ENCODE data around the gene CLDN17. TPM values are rescaled to one million over a fixed set of nuclear protein-coding genes. Genes with fewer than 3 reads are reported as not detected.

The CLDN17 gene
- total RNA-seq, 1 experiment from 2014 or later: not detected

GRCh38 chr21:30126576-30126975 is 40.0 kb downstream of the CLDN17 start:
- peak; percentile 2 for DNase-seq (ENCODE audit: low read depth)

GRCh38 chr21:30117631-30118030 is 49.0 kb downstream of the CLDN17 start:
- no peak for DNase-seq (ENCODE audit: low read depth)

DNA sequence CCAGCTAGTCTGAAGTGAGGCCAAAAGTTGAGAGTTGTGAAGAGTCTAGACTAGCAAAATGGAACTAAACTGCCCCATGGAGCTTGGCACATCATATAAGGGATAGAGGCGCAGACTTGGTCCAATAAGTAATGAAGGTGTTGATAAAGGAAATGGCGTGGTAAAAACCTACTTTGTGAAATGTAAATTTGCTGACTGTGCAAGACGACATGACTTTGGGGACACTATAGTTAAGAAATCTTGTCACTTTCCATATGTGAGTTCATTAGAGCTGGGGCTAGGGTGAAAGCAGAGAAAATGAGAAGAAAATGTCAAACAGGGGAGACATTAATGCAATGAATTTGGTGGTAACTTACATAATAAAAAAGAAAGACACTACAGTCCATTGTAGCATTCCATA is 50.1 kb downstream of the CLDN17 start:
- DNase-seq (ENCODE audit: low read depth): no peak

Other genes starting within 250 kb of the CLDN17 start
- not detected in 2 replicates for gene GRIK1, start 226.8 kb downstream of the CLDN17 start, total RNA-seq (2014; rRNA removed; shearing (Covaris generic))
- gene CLDN8, start 49.3 kb upstream of the CLDN17 start, total RNA-seq (2014; rRNA removed; shearing (Covaris generic)): not detected in 2 replicates
- not detected in 2 replicates for gene KRTAP24-1, start 116.1 kb upstream of the CLDN17 start, total RNA-seq (2014; rRNA removed; shearing (Covaris generic))
- not detected in 2 replicates for gene KRTAP25-1, start 122.7 kb upstream of the CLDN17 start, total RNA-seq (2014; rRNA removed; shearing (Covaris generic))
- not detected in 2 replicates for gene KRTAP26-1, start 153.5 kb upstream of the CLDN17 start, total RNA-seq (2014; rRNA removed; shearing (Covaris generic))
- gene KRTAP27-1, start 170.9 kb upstream of the CLDN17 start, total RNA-seq (2014; rRNA removed; shearing (Covaris generic)): not detected in 2 replicates
- gene KRTAP23-1, start 181.8 kb upstream of the CLDN17 start, total RNA-seq (2014; rRNA removed; shearing (Covaris generic)): not detected in 2 replicates
- gene KRTAP13-2, start 205.5 kb upstream of the CLDN17 start, total RNA-seq (2014; rRNA removed; shearing (Covaris generic)): not detected in 2 replicates
- gene KRTAP13-1, start 229.2 kb upstream of the CLDN17 start, total RNA-seq (2014; rRNA removed; shearing (Covaris generic)): not detected in 2 replicates

Measured in HT1080 (cell line).